NCI-H460 (cell line): ENCODE results near the gene SH3RF2. TPM values are rescaled to one million over a fixed set of nuclear protein-coding genes. Genes with fewer than 3 reads are reported as not detected.
"Not testable (repeated sequence)": the region's sequence is repeated elsewhere in the genome, so short reads cannot be mapped to it uniquely, and the experiment has no call there.

Source experiments
- DNase-seq: peaks from one replicate; pipeline ENCODE4 v3.0.0-alpha.2; 2016; ENCODE audit warnings: low read depth; ENCODE audit errors: extremely low read depth
- total RNA-seq: library from RNA; depleted of rRNA; stranded (reverse); fragments of >200 nt; shearing (Covaris generic); gene quantifications from 2 replicates; pipeline ENCODE4 v1.2.3, GENCODE V29; 2014

Gene SH3RF2
- total RNA-seq, 1 experiment from 2014 or later = 8.4 TPM

GRCh38 chr5:146070746-146071145 is 134.4 kb downstream of the SH3RF2 start:
- DNase-seq = no peak

DNA sequence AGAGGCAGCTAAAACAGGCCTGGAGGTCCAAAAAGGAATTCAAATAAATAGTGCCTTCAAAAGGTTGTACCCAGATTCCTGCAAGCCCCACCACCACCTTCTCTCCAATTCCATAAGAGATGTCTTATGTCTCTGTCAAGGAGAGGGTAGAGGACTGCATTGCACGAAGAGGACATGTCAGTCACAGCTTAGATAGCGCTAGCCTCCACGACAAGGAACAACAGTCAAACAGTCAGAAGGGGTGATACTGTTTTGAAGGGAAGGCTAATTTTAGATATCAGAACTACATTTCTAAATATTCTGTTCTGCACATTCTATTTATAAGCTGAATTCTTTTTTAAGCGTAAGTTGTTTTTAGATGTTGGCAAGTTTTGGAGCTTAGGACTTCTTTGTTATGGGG is 134.8 kb downstream of the SH3RF2 start:
- DNase-seq = no peak

GRCh38 chr5:146072595-146072994 is 136.2 kb downstream of the SH3RF2 start:
- no peak for DNase-seq

DNA sequence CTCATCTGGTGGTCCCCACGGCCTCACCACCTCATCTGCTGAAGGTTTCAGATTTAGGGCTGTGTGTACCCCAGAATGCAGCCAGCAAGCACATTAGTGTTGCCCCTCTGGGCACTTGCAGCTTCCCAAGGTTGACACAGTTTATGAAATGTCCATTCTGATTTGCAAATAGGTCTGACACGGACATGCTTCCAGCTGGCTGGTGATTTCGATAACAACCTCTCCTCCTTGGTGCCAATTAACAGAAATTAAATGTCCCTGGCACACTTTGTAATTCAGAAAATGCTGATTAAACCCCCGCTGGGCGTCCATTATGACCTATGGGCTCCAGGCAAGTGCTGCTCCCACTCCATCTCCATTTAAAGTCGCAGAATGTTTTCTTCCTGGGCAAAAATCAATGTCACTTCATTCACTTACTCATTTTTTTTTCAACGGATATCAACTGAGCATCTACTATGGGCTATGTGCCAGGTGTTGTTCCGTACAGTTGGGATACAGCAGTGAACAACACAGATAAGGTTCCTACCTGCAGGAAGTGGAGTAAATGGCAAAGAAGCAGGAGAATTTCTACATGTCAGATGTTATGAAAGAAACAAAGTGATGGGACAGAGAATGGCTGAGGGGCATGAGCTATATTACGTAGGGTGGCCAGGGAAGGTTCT is 137.0 kb downstream of the SH3RF2 start:
- no peak for DNase-seq

- no peak for DNase-seq
Measured at GRCh38 chr5:146076028-146076427, 139.7 kb downstream of the SH3RF2 start.

GRCh38 chr5:146076455-146076854 is 140.1 kb downstream of the SH3RF2 start:
- no peak for DNase-seq

- no peak for DNase-seq
Measured at GRCh38 chr5:146078566-146078965, 142.2 kb downstream of the SH3RF2 start.

- no peak for DNase-seq
Measured at GRCh38 chr5:146079695-146080373, 143.5 kb downstream of the SH3RF2 start.

GRCh38 chr5:146081556-146081955 is 145.2 kb downstream of the SH3RF2 start:
- DNase-seq = no peak

DNA sequence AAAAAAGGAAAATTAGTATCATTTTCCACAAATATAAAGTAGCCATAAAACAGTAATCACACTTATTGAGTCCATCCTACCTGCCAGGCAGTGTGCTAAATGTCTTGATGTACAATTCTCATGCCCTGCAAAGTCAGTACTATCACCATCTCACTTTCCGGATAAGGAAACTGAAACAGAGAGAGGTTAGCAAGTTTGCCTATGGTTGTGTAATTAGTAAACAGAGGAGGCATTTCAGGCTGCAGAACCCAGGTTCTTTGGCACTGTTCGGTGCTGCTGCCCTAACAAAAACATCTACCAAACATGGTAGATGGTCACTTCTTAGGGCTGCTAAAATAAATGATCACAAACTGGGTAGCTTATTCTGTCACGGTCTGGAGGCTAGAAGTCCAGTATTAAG is 146.4 kb downstream of the SH3RF2 start:
- no peak for DNase-seq

DNA sequence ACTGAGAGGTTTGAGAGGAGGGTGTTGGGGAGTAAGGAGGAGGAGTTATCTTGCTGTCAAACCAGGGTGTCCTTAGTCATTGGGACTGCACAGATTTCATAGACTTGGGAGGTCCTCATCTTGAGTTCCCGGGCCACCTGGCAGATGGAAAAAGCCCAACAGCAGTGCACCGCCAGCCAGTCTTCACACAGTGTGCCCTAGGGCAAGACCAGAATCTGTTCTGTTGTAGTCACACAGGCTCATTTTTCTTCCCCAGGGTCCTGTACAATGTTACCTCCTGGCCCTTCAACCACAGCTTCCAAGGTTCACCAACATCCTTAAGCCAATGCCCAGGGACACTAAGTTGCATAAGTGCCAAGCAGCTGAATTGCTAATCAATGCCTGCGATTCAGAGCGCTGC is 148.0 kb downstream of the SH3RF2 start:
- no peak for DNase-seq

DNA sequence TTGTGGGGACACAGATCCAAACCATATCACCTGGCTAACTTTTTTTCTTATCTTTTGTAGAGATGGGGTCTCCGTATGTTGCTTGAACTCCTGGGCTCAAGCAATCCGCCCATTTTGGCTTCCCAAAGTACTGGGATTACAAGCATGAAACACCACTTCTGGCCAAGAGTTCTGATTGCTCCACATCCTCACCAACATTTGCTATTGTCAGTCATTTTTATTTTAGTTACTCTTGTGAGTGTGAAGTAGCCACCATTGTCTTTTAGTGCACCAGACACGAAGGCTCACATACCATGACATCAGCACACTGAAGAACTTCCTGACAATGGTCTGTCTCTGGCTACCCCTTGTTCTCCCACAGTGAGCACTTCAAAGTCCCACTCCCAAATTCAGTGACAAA is 151.7 kb downstream of the SH3RF2 start:
- no peak for DNase-seq

GRCh38 chr5:146089287-146089686 is 152.9 kb downstream of the SH3RF2 start:
- no peak for DNase-seq

GRCh38 chr5:146091881-146092280 is 155.5 kb downstream of the SH3RF2 start:
- DNase-seq = no peak

DNA sequence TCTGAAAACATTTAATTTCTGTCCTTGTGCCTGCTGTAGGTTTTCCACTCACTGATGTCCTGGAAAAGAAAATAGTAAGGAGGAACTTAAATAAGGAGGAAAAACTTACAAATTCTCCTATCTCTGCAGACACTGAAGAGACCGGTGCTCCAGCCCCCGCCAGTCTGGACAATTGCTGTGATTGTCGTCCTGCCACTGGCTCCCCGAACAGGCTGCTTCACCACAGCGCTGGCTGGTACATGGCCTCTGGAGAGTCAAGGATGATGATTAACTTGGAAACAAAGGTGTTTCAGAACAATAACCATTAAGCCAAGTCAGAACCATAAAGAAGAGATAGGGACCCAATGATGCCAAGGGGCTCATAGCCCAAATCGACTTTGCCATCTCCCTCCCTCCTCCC is 161.7 kb downstream of the SH3RF2 start:
- no peak for DNase-seq

GRCh38 chr5:146101646-146102045 is 165.3 kb downstream of the SH3RF2 start:
- DNase-seq = no peak

- DNase-seq = no peak
Measured at GRCh38 chr5:146103594-146103993, 167.2 kb downstream of the SH3RF2 start.

DNA sequence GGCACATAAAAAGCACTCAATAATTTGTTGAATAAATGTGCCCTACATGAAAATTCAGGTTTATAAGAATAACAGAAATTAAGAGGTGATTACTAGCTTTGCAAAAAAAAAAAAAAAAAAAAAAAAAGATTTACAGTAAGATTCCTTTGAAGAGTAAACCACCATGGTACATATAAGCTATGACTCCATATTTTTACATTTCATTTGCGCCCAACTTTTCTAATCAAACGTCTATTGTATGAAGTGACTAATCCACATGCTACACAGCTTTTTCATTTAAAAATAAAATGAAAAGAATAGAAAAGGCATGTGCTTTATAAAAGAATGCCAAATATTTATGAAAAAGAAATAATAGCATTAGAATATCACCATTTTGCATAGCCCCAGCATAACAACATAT is 169.1 kb downstream of the SH3RF2 start, which contains the start of gene PLAC8L1:
PLAC8L1 (minus strand) TSS at position 101 of the 400 bp plus-strand sequence. CDS start 1,266 bp downstream, outside the sequence.
- DNase-seq = no peak

DNA sequence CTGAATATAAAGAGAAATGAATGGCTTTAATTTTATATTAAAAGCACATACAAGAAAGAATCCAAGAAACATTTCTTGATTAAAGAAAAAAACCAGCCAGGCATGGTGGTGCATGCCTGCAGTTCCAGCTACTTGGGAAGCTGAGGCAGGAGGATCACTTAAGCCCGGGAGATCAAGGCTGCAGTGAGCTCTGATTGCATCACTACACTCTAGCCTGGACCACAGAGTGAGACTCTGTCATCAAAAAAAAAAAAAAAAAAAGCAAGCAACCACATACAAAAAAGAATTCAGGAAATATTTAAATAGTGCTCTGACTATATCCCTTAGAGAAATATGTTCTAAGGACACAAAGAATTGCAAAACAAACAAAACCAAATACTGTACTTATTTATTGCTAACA is 171.5 kb downstream of the SH3RF2 start:
- DNase-seq = no peak

- DNase-seq = not testable (repeated sequence)
Measured at GRCh38 chr5:146108870-146109269, 172.5 kb downstream of the SH3RF2 start.

DNA sequence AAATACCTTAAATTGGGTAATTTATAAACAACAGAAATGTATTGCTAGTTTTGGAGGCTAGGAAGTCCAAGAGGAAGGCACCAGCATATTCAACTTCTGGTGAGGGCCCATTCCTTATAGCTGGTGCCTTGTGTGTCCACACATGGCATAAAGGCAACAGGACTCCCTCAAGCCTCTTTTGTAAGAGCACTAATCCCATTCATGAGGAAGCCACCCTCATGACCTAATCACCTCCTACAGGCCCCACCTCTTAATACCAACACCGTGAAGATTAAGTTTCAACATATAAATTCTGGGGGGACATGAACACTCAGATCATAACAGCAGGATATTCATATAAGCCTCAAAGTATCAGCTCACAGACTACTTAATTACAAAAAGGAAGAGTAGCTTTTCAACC is 173.0 kb downstream of the SH3RF2 start:
- no peak for DNase-seq

GRCh38 chr5:146111409-146111808 is 175.0 kb downstream of the SH3RF2 start:
- DNase-seq = no peak
